GM10266 (cell line): ENCODE measurements around the gene STXBP6.
"Not testable (repeated sequence)": the region's sequence is repeated elsewhere in the genome, so short reads cannot be mapped to it uniquely, and the experiment has no call there.

ENCODE experiments used
- DNase-seq: peaks from one replicate; pipeline ENCODE4 v3.0.0; 2012; ENCODE audit errors: extremely low spot score
- TF ChIP-seq, protein P1 (sequence below): IDR thresholded peaks from 2 replicates; pipeline ENCODE4 v1.5.1; 2012; ENCODE audit warnings: mild to moderate bottlenecking, low read depth; ENCODE audit not compliant: control insufficient read depth, insufficient read depth; ENCODE audit errors: missing control alignments

STXBP6 gene

GRCh38 chr14:24808412-24808811 is 241.5 kb downstream of the STXBP6 start:
- DNase-seq = no peak
- TF ChIP-seq, protein P1, sequence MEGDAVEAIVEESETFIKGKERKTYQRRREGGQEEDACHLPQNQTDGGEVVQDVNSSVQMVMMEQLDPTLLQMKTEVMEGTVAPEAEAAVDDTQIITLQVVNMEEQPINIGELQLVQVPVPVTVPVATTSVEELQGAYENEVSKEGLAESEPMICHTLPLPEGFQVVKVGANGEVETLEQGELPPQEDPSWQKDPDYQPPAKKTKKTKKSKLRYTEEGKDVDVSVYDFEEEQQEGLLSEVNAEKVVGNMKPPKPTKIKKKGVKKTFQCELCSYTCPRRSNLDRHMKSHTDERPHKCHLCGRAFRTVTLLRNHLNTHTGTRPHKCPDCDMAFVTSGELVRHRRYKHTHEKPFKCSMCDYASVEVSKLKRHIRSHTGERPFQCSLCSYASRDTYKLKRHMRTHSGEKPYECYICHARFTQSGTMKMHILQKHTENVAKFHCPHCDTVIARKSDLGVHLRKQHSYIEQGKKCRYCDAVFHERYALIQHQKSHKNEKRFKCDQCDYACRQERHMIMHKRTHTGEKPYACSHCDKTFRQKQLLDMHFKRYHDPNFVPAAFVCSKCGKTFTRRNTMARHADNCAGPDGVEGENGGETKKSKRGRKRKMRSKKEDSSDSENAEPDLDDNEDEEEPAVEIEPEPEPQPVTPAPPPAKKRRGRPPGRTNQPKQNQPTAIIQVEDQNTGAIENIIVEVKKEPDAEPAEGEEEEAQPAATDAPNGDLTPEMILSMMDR = no peak

- peak; percentile 43 for DNase-seq
- TF ChIP-seq, protein P1 = peak; percentile 82
These were observed 243.8 kb downstream of the STXBP6 start for GRCh38 chr14:24806061-24806678.

GRCh38 chr14:24804552-24805212 is 245.3 kb downstream of the STXBP6 start:
- no peak for DNase-seq
- TF ChIP-seq, protein P1 = no peak

DNA sequence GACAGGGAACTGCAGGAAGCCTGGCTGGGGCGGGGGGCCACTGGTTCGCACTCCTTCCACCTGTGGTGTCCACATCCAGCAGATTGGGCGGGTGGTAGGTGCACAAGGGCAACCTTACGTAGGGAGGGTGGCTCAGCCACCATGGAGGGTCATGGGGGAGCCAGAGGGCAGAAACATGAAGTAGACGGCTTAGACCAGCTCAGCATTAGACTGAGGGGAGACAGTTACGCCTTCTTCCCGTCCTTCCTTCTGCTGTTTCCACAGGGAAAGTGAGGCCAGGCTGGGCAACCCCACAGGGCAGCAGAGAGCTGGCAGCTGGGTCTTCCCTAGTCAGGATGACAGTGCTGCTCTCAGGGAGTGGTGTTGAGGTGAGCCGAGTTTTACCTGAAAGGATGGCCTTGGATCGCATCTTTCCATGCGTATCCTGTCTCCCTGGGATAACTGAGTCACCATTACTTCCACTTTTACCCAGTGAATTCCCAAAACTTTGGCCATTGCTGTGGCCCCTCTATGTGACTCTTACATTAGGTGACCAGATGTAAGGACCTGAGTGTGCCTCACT is 245.9 kb downstream of the STXBP6 start:
- no peak for DNase-seq
- TF ChIP-seq, protein P1 = no peak

- DNase-seq = not testable (repeated sequence)
These were observed 246.5 kb downstream of the STXBP6 start for GRCh38 chr14:24803426-24803825.

GRCh38 chr14:24802236-24802635 is 247.7 kb downstream of the STXBP6 start:
- TF ChIP-seq, protein P1 = no peak
- DNase-seq = no peak

DNA sequence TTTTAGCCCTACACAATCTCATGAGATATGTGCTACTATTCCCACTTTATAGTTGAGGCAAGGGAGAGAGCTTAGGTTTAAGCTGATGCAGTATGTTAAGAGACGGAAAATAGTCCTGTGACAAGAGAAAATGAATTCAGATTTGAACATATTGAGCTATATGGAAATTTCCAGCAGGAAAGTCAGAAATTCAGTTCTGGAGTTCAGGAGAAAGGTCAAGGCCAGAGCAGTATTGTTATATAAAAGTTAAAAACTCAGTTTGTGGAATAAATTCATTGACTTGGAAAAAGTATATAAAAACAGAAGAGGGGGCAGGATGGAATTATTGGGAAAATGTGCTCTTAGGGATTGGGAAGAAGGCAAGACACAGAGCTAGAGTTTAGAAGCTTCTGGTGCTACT is 248.9 kb downstream of the STXBP6 start:
- TF ChIP-seq, protein P1 = no peak
- no peak for DNase-seq
